ENCODE measurements around the gene AREG.
"Not testable (repeated sequence)": the region's sequence is repeated elsewhere in the genome, so short reads cannot be mapped to it uniquely, and the experiment has no call there.

The AREG gene, protein sequence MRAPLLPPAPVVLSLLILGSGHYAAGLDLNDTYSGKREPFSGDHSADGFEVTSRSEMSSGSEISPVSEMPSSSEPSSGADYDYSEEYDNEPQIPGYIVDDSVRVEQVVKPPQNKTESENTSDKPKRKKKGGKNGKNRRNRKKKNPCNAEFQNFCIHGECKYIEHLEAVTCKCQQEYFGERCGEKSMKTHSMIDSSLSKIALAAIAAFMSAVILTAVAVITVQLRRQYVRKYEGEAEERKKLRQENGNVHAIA

DNA sequence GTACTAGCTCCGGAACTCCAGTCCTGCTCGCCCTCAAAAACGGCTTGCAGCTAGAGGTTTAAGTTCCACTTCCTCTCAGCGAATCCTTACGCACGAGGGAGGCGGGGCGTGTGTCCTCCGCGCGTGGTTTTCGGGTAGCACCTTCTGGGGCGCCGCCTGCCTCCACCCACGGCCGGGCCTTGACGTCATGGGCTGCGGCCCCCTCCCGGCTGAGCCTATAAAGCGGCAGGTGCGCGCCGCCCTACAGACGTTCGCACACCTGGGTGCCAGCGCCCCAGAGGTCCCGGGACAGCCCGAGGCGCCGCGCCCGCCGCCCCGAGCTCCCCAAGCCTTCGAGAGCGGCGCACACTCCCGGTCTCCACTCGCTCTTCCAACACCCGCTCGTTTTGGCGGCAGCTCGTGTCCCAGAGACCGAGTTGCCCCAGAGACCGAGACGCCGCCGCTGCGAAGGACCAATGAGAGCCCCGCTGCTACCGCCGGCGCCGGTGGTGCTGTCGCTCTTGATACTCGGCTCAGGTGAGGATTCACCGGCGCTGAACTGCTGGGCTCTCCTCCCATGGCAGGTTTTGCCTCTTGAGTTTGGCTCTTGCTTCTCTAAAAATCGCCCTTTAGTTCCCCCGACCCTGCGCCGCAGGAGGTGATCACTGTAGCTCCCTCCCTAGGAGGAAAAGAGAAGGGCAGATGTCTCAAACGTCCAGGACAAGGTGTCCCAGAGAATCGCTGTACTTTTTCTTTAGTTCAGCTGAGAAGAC lies at the start of gene AREG:
Gene AREG (plus strand): TSS at position 246 of the 752 bp plus-strand sequence. CDS start 210 bp downstream, at position 456.
- DNase-seq, result peak in 1 of 2 donors; percentile 5

DNA sequence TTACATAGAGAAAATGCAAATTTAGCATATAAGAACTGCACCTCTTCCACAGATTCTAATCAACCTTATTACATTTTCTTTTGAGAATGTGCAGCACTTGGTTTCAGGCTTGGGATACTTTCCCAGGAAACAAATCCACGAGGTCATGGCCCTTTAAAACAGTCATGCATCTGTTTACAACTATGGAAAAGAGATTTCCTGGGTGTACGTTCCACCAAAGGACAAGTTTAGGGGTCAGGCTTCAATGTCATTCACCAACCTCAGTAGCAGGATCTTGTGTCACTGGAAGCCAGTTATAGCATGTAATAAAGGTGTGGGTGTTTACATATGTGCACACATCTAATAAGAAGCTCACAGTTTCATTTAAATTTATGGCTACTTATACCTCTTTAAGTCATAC lies 49.3 kb upstream of the AREG start:
- DNase-seq, result no peak

DNA sequence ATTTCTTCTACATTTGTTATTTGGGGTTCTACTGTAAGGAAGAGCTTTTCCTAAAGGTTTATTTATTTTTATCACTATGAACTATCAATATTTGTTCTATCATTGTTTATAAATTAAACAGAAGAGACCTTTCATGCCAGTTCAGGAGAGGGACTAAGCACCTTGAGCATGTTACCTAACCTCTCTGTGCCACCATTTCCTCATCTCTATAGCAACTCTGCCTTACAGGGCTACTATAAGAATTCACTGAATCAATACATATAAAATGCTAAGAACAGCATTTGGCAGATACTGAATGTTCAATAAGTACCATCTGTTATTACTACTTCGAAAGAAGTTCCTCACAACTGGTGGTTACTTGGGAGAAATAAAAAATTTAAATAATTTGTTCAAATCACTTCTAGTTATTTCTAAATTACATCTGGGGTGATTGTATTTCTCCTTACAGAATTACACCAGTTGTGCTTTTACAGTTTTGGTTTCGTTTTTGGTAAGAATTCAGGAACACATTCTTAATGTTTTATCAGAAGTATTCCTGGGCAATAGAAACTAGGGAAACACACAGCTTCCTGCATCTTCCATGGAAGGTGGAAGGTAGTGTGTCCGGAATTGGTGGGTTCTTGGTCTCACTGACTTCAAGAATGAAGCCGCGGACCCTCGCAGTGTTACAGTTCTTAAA lies 47.0 kb upstream of the AREG start:
- no peak for DNase-seq

DNA sequence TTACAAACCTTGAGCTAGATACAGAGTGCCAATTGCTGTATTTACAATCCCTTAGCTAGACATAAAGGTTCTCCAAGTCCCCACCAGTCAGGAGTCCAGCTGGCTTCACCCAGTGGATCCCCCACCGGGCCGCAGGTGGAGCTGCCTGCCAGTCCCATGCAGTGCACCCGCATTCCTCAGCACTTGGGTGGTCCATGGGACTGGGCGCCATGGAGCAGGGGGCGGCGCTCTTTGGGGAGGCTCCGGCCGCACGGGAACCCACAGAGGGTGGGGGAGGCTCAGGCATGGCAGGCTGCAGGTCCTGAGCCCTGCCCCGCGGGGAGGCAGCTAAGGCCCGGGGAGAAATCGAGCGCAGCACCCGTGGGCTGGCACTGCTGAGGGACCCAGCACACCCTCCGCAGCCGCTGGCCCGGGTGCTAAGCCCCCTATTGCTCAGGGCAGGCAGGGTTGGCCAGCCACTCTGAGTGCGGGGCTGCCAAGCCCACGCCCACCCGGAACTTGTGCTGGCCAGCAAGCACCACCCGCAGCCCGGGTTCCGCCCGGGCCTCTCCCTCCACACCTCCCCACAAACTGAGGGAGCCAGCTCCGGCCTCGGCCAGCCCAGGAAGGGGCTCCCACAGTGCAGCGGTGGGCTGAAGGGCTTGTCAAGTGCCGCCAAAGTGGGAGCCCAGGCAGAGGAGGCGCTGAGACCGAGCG lies 45.9 kb upstream of the AREG start:
- DNase-seq, result not testable (repeated sequence)

DNA sequence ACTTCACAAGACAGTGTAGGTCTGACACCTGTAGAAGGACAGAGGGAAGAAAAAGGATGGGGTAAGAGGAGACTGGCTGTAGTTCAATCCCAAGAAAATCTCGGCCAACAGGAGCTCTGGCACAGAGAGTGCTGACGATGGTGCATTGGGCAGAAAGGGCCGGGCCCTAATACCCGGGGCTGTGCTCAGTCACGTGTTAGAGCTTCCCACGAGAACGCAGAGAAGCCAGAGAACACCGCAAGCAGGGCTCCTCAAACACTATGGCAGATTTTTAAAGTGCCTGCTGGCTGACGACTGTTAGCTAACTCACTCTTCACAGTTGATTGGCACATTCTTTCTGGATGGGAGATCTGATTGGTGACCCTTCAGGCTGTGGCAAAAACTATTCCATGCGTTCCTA lies 44.5 kb upstream of the AREG start:
- DNase-seq, result no peak

DNA sequence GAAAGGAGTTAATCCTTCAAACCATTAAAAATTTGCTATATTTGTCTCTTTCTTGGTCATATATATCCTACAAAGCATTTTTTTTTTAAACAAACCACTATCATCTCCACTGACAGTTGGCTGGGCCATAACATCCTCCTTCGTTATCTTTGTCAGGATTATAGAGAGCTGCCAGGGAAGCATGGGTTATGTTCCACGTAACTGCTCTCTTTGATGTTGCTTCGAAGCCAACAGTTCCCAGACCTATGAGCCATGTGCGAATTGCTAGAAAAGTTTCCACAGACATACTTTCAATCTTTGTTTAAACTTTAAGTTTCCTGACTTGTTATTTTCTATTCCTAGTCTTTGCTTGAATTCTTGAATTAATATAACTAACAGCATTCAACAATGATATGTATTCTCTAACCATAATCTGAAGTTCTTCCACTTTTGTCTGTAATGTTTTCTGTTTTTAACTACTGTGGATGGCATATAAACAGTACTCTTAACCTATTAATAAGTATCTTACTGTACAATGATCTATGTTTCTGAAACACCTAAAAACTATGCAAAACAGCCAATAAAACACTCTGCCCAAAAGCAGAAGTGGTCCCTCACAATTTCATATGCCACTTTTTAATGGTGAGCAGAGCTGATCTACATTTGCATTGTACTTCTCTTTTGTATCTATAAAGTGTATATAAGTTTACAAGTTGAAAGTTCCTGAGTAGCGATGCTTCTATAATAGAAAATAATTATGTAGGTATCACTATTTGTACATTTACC lies 42.1 kb upstream of the AREG start:
- DNase-seq, result no peak

DNA sequence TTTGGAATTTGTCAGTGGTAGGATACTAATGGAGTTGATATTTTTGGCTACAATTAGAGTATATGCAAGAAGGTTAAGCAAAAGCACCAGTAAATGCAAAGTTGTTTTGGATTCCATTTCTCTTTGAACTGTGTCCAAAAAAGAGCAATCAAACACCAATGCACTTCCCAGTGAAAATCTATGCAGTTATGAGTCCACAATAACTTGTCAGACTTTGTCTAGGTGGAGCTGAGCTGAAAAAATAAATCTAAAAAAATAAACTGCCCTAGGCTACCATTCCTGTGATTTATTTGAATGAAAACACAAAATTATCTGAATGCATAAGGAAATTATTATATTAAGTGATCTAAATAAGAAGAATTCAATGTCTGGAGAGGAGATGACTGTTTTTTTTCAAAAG lies 37.0 kb upstream of the AREG start:
- no peak for DNase-seq

DNA sequence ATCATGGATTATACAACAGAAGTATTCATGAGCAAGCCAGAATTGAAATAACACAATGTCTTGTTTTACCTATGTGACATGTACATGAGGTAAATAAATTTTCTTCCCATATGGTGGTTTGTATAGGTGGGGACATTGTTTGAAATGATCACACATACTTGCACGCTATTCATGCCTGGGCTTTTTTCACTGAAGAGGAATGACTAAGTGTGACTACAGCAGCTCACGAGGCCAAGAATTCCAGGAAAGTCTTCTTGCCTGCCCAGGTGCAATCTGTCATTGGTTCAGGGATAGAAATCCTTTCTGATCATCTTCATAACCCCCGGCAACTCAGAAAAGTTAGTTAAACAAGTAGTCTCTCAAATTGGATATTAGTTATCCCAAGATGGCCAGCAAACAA lies 36.3 kb upstream of the AREG start:
- no peak for DNase-seq

DNA sequence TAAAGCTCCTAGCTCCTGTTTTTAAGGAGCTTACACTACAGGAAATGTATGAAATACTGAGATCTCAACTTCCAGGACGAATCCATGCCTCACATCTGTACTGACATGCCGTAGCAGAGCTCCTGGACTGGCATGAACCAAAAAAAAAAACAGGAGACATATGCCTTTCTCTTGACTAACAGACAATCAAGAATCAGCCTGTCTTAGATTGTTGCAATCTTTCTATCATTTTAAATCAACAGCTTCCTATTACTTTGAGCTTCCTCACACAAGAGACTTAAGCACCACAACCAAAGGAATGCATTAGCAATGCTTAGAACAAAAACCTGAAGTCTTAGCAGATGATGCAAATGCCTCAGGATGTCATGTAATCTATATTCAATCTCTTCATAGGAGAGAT lies 34.7 kb upstream of the AREG start:
- no peak for DNase-seq

DNA sequence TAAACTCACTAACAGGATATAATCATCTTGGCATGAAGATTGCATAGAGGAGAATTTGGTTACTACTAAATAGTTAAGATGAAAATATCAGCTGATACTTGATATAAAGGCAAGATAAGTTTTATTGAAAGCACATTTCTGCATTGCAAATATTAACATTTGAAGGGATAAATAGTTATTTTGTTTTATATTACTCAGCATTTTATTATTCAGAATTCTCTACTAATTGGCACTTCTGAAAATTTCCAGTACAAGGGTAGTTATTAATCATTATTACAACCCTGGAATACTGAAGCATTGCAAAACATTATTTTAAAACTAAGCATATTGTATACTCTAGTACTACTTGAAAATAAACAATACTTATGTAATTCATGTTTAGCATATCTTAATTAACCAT lies 32.7 kb upstream of the AREG start:
- DNase-seq, result no peak

DNA sequence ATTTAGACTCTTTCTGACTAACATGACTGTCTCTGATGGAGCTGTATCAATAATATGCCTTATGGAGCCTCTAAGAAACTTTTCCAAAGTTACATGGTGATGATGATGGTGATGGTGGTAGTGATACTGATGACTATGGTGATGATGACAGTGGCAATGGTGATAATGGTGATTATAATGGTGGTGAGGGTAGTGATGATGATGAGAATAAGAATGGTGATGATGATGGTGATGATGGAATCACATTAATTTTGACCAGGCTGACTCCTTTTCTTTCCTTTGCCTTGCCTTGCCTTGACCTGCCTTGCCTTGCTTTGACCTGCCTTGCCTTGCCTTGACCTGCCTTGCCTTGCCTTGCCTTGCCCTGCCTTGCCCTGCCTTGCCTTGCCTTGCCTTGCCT lies 31.7 kb upstream of the AREG start:
- DNase-seq, result no peak

DNA sequence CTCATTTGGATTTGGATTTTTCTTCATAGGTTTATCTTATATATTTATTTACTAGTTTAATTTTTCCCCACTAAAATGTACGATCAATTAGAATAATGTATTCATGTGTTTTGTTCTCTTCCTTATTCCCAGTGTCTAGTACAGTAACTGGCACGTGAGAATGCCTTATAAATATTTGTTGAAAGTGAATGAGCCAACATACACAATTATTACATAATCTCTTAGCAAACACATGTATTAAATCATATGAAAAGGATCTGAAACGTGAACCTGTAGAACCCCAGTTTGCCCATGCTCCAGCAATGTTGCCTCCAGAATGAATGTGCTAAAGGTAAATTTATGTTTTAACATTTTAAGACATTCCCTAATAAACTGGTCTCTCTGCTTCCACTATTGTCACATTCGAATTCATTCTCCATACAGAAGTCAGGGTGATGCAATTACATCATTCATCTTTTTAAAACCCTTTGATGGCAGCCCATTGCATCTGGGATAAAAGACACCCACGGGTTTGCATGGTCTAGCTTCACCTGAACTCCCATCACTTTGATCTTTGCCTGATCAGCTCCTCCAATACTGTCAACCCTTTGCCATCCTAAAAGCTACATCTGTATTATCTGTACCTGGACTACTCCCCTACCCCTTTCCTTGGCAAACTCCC lies 30.7 kb upstream of the AREG start:
- no peak for DNase-seq

DNA sequence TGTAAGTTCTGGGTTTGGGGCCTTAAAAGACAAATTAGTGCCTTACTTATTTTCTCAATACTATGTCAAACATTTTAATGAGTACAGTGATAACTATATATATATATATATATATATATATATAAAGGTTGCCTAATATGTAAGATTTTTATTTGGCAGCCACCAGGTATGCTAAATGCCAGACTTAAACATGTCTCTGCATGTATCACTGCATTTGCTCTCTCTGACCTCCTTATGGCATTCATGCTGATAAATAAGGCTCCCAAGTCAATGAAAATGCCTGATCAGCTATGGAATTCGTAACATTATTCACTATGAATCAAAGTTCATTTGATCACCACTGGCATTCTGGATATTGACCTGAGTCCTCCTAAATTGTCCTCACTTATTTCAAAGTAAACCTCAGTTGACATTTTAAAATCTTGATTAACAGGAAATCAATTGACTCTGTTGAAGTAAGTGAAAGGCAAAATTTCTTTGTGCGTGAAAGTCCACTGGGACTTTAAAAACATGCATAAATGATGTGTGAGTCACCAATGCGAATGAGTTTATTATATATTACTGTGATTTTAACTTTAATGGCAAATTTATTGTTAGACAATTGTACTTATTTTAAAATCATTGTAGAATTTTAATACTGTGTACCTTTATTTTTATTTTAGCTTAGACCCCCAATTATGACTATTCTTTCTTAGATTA lies 29.2 kb upstream of the AREG start:
- DNase-seq, result no peak

DNA sequence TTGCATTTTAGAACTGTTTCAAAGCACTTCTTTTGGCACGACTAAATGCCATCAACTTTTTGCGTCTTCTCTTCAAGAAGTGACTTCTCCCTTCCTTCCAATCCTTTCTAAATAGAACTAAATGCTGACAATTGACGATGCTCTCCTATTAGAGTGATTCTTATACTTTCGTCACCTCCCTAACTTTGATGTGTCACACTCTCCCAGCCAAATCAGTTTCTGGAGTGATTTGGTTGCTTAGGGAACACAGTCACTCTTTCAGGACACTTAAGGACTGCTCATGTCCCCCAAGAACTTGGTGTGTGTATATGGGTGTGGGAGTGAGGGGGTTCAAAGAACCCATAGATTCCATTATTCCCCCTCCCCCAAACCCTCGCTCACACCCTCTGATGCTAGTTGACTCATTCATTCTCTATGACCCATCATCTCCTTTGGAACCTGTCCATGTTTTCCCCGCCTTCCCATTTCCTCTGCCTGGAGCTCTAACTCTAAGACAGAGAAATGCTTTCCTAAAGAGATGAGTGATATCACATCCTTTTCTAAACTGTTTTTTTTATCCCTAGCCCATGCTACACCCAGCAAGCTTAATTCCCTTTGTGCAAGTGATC lies 26.8 kb upstream of the AREG start:
- DNase-seq, result no peak

DNA sequence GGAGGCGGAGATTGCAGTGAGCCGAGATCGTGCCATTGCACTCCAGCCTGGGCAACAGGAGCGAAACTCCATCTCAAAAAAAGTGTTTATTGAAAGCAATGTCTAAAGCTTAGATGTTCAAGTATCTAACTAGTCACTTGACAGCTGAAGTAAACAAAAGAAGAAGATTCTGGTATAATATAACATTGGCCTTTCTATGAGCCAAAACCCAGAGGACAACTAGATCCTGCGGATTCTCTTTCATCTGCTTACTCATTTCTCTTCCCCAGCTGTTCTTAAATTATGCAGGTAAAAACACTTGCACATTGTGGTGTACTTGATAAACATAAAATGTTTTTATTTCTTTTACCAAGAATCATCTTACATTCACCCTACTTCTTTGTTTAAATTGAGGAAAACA lies 24.1 kb upstream of the AREG start:
- DNase-seq, result no peak

DNA sequence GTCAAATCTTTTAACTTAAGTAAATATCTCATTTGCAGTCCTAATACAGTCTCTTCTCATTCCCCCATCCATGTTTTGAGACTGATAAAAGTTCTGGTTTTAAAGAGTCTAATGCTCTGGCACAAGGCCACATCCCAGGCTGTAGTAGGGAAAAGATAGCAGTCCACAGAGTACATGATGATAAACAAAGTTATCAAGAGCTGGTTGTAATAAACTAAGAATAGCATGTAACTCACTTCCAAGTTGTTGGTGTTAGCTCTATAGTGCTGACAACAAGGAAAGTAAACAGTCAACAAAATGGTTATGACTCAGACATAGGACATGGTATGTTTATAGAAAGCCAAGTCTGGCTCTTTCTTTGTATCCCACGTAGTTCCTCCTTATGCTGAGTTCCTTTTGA lies 21.8 kb upstream of the AREG start:
- no peak for DNase-seq

DNA sequence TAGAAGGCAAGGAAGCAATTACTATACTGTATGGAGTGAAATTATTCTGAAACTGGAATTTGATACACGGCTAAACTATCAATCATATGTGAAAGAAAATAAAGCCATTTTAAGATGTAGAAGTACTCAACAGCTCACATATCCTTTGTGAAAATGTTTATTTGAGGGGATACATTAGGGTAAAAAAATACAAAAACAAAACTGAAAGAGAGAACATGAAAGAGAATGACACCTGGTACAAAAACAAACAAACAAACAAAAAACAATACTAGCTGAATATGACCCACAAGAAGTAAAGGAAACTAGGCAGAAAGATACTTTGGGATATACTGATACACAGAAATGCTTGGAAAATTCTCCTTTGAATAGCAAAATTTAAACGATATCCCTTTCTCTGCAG lies 20.8 kb upstream of the AREG start:
- DNase-seq, result no peak

DNA sequence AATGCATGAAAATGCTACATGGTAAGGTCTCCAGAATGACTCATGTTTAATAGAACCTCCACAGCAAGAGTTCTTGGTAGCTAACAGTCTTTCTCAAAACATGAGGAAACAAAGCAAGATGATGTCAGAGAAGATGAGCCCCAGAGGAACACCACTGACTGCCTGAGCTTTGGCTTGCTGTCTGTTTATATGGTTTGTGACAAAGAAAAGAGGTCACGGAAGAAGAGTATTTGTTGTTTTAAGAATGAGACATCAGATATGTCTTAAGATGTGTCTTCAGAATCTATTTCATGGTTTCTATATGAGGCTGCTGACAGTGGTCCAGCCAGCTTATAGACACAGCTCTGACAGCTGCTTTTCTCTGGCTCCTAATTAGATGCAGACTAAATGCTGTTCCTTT lies 18.8 kb upstream of the AREG start:
- DNase-seq, result no peak

DNA sequence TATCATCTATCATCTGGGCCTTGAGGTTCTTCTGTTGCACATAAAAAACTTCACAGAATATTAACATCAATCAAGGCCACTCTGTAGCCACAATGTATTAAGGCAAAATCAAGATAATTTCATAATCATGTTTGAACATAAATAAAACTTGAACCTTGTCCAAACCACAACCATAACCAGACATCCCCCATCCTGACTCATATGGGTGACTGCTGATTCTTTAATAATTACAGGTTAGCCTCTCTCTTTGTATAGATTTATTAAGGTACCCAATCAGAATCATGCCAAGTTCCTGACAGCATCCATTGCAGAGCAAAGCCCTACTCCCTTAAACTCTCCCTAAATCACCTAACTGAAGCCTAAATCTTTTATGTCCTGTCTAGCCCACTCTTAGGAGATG lies 16.7 kb upstream of the AREG start:
- no peak for DNase-seq

DNA sequence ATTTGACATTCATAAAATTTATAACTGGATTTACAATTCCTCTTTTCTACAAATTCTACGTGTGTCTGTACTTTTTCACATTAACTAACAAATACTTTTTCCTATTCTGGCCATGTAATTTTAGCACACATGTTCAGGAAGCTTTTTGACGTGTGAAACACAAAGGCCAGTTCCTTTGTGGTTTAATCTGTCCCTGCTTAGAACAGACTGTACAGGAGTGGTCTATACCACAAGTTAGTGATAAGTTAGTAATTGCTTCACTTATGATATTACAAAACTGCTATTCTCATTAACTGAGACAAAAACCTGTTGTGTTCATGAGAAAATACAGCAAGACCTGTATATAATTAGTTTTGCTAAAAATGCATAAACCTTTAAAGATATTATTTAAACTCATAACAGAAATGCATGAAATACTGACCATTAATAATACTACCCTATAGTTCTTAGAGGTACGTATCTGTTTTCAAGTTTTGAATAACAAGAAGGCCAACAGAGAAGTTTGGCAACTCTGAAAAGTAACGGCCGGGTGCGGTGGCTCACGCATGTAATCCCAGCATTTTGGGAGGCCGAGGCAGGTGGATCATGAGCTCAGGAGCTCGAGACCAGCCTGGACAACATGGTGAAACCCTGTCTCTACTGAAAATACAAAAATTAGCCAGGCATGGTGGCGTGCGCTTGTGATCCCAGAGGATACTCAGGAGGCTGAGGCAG lies 13.7 kb upstream of the AREG start:
- DNase-seq, result no peak

Data from hippocampal formation (tissue), 2 donors.